DMS53 (cell line): Measurements from ENCODE around the gene ZNF423.

Experiments used
- DNase-seq: peaks from one replicate; lab custom pipeline; 2025; lab: John Stamatoyannopoulos, UW

The ZNF423 gene

DNA sequence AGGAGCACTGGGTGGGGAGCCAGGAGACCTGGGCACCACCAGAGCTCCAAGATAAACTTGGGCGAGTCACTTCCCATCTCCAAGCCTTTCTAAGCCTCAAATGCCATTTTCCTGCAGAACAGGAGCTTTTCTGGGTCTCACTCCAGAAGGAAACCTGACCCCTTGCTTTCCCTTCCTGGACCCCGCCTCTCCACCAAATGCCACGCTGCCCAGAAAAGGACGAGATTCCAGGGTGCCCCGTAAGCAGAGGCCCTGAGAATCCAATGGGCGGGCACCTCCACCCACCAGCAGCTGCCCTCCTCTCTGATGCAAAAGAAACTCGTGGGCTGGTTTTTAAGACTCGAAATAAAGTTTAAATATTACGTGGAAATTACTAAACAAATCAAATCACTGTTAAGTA is 31.3 kb downstream of the ZNF423 start:
- no peak for DNase-seq

DNA sequence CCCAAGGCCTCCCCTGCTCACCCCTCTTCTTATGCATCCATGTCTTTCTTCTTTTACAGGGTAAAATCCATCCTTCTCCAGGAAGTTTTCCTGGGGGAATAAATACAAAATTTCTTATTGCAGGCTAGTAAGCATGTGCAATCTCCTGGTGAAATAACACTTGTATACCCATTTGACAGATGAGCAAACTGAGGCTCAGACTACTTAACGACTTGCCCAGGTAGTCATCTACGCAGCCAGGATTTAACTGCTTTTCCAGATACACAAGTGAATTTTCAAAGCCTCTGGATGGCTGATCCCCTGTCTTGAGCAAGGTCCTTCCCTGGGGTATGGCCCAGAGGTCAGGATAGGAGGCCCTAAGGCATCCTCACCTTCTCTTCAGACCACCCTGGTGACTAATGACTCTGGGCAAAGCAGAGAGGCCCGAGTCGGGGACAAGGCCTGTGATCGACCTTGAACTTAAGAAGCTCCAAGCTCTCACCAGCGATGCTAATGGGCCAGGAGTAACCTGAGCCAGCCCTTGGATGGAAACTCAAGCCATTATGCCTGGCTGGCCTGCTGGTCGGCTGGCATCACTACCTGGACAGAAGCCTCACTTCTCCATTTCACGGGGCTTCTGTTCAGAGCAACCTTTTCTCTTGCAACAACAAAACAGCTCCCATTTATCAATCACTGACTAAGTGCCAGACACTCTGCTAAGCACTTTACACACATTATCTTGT is 33.1 kb downstream of the ZNF423 start:
- DNase-seq: no peak

DNA sequence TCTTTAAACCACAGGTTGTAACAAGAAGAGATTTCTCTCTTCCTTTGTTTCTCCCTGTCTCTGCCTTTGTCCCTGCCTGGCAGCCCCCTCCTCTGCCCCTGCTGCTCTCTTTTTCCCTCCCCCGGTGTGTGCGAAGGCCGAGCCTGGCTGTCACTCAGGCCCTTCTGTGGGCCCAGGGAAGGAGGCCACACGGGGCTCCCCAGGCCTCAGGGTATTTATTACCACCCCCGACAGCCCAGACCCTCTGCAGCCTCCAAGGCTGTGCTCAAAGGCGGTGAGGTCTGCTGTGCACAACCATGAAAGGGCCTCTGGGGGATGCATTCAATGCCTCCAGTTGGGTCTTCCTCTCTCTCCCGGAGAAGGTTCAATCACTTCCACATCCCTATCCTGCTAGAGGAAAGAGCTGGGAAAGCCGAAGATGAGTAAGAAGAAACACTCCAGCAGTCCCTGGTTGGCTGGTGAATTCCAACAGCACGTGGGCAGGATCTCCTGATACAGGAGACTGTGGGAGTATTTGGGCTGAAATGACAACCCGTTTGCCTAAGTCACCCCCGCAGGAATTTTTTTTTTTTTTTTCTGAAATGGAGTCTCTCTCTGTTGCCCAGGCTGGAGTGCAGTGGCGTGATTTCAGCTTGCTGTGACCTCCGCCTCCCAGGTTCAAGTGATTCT is 34.2 kb downstream of the ZNF423 start:
- DNase-seq: no peak

DNA sequence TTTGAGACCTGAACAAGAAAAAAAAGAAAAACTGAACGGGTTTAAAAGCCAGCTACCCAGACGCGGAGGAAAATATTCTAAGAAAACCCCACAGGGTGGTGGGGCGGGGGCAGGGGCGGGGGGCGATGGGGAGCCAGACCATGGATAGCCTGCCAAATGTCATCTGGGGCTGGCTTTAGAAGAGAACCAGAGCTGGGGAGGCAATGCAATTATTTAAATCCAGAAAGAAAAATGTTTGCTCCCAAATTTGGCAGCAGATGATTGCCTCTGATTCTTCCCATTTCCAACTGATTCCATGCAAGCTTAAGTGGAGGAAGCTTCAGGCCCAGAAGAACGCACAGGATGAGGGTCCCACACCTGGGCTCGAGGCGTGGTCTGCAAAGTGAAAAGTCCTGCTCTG is 34.8 kb downstream of the ZNF423 start:
- no peak for DNase-seq

DNA sequence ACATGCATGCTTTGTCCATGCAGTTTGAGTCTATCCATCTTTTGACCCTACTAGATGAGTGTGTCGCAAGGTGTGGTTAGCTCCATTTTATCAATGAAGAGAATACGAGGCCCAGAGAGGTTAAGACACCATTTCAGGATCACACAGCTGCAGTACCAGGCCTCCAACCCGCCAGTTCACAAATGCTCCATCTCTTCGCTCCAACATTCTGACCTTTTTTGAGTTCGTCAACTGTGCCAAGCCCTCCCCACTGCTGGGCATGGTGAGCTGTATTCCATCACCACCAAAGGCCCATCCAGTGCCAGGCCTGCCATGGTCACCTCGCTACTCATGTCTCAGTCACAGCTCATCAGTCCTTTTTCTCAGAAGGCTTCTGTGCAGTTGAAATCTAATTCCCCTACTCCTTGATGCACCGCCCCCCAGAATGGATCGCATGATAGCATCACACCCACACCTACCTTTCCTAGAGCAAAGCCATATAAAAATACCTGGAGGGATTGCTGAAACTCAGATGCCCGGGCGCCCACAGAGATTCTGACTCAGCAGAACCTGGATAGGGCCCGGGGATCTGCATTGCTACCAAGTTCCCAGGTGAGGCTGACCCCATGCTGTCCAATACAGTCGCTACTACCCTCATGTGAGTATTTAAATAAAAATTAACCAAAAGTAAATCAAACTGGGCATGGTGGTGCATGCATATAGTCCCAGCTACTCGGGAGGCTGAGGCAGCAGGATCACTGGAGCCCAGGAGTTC is 38.0 kb downstream of the ZNF423 start:
- no peak for DNase-seq

DNA sequence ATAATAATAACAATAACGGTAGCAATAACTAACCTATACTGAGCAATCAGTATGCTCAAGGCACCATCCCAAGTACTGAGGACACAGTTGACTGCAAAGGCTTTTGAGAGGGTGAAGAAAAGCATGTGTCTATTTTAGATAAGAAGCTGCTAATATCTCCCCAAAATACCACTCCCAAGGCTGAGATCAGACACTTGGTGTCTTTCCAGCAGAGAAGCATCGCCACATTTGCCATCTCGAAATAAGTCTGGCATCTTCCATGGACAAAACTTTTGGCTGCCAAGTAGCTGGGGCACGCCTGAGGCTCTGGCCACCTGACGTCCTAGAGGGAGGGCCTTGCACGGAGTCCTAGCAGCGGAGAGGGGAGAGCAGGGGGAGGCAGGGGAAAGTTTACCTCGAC is 39.0 kb downstream of the ZNF423 start:
- DNase-seq: no peak

DNA sequence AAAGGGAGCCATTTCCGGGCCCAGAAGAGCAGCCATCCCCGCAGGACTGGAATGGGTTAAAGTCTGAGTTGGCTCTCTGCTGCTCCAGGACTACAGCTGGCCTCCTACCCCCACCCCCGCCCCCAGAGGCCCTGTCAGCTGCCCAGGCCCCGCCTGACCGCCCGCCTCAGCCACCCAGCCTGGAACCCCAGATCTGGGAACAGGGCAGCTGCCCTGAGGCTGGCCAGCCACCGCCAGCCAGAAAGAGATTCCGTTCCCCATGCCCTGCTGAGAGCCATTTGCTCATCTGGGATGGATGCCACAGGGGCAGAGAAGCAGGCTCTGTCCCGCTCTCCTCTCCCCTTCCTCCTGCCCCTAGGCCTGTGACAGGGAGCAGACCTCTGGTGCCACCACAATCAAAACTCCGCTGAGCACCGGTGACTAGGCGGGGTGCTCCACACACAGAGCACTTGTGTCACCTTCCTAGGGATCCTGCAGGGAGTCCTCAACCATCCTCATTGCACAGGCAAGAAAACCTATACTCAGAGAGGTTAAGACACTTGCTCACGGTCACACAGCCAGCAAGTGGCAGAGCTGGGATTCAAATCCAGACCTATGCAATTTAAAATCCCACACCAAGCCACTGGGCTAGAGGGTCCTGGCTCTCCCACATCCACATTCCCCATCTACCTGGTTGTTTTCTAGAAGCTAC is 44.1 kb downstream of the ZNF423 start:
- DNase-seq: no peak

DNA sequence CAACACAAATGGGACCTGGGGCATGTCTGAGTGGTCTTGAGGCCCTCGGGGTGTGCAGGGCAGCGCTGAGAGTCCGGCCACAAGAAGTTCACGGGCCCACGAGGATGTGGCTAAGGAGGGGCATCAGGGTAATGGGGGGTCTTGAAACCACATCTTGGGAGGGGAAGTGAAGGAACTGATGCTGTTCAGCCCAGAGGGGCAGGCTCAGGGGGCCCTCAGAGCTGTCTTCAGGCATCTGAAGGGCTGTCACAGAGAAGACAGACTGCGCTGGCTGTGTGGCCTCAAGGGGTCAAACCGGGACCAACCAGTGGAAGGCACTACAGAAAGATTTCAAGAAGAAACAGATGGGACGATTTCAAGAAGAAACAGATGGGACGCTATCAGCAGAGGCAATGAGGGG is 45.1 kb downstream of the ZNF423 start:
- DNase-seq: no peak

DNA sequence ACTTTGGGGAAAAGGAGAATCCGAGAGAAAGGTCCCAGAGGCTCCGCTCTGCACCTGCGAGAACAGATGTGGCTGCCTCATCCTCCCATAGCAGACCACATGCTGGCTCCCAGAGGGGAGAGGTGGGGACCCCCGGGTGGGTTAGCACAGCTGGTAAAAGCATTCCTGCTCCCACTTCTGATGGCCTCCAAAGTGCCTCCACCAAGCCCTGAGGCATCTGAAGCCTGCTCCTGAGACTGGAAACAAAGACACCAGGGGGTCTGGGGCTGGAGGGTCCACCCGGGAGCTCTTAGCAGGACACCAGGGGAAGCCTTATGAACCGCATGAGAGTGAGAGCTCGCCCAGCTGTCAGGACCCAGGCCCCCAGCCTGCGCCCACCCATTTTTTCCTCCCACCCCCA is 46.4 kb downstream of the ZNF423 start:
- no peak for DNase-seq

DNA sequence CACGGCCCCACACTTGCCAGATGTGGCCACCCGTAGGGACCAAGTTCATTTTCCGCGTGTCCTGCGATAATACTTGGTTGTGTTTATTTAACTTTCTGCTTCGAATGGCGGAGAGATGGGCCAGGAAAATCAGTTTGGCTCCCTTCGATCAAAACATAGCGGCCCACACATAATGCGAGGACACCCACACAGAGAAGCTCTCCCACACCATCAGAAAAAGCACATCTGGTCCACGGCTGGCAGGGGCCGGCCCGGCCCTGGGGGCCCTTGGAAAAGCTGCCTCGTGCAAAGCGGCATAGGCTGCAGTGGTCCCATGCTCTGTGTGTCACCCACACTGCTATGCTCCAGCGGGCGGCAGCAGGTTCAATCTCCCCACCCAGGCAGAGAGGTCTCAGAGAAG is 46.9 kb downstream of the ZNF423 start:
- DNase-seq: no peak

DNA sequence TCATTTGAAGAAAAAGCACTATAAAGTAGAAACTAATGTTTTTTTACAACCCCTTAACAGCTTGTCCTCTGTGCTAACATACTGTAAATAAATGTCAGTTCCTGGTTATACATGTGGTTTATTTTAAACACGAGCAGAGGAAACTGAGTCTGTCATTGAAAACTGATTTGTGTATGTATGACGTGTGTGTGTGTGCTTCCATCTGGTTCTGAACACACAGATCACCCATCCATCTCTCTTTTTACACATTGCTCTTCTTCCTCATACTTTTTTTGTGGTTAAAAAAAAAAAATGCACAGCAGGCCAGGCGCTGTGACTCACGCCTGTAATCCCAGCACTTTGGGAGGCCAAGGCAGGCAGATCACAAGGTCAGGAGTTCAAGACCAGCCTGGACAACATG is 49.5 kb downstream of the ZNF423 start:
- no peak for DNase-seq

DNA sequence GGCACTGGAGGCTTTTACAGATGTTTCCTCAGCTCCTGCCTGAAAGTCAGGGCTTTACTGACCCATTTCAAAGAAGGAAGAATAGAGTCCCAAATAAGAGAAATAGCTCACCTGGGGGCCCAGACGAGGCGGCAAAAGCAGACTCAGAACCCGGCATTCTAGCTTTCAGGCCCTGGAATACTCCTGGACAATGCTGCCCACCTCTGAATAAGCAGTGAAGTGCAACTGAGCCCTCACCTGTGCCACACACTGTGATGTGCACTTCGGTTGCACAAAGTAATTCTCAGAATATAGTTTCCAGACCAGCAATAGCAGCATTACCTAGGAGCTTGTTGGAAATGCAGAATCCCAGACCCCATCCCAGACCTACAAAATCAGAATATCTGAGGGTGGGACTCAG is 54.6 kb downstream of the ZNF423 start:
- DNase-seq: no peak

DNA sequence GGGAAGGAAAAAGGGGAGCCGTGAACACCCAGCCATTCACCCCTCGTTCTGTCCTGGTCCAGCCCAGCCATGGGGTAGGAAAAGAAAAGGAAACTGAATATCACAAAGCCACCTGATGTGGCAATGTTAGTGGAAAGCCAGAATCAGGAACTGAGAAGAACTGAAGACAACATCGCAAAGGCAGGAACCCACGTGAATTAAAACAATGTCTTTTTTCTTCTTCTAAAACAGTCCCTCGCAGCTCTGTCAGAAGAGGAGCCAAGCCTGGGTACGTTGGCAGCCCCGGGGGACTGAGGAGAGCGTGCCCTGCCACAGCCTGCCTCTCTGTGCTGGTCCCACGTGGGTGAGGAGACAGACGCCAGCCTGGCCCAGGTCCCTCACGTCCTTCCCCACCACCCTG is 55.0 kb downstream of the ZNF423 start:
- no peak for DNase-seq

DNA sequence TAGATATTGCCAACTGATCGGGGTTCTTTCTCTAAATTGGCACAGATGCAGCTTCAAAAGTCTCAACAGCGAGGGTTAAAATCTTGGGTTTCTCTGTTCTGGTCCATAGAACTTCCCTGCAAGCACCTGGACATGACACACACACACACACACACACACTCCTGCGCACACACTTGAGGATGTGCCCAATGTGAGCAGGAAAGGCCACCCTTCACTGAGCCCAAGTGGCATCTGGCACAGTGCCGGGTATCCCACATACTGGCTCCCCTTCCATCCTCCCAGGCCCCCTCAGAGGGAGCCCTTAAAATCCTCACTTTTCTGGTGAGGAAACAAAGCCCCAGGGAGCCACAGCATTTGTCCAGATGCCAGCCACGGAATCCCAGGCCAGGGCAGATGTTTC is 55.5 kb downstream of the ZNF423 start:
- DNase-seq: no peak

DNA sequence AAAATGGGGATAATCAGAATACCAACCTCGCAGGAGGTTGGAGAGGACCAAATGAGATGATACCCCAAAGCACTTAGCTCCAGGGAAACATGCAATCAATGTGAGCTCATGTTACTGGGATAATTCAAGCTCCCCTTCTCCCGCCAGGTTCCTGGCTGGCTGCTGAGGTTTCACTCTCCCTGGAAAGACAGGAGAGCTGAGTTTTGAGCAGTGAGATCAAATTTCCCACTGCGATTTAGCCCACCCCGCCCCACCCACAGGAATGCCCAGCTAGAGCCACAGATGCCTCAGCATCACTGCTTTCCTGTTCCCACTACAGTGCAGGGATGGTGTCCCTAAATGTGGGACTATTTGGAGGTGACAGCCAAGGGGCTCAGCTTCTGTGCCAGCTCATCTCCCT is 56.7 kb downstream of the ZNF423 start:
- DNase-seq: no peak

DNA sequence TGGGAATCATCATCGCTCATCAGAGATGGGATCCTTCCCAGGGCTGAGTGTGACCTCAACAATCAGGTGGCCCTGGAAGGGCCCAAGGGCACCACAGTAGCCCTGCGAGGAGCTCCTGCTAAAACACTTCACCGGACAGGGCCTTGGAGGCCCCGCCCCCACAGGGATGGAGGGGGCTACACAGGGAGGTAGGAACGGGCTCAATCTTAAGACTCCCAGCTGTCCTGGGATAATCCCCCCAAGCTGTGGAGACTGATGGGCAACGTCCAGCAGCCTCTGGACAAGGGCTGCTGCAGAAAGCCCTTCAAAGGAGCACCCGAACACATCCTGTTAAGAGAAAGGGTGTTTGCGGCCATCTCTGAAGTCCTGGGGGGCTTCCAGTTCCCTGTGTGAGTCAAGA is 60.4 kb downstream of the ZNF423 start:
- no peak for DNase-seq

DNA sequence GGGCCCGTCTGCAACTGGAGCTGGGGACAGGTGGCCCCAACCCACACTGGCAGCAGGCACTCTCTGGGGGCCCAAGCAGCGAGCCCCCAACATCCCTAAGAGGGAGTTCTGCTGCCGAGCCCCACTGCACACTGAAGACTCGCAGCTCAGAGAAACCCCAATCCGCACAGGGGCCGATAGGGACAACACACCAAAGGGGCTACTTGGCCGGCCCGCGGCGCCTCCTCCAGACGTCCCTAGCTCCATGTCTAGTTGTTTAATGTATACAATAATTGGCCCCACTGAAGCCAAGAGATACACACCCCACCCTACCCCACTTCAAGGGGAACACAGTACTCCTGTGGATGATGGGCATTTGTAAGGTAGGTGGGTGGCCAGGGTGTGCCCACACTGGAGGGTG is 62.7 kb downstream of the ZNF423 start:
- DNase-seq: no peak

DNA sequence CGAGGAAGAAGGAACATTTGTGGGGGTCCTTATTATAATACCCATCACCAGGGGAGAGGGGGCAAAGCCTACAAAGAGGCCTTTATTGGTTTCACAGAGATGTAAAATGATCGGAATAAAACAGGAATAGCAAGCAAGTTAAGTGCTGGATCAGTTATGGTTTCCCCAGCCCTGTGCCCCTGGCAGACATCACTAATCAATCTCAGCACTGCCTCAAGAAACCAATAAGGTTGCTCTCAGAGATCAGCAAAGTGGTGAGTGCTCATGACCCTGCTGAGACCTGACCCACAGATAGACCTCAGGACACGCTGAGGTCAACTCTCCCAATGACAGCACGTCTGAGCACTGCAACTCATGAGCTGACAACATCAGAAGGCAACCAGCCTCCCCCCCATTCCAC is 66.3 kb downstream of the ZNF423 start:
- DNase-seq: no peak

DNA sequence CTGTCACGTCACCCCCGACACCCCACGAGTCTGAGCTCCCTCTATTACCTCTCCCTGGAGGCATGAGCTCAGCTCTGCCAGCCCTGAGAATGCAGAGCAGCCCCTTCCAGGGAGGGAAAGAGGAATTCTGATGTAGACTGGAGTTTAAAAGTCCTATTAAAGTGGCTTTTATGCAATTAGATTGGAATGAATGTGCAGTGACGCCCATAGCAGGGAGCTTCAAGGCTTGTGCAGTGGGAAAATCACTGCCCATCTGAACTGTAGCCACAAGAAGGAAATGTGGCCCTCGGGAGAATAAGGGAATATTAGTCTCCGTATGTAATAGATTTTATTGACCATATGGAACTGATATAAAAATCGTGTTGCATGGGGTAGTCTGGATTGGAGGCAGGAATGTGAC is 66.9 kb downstream of the ZNF423 start:
- DNase-seq: no peak

DNA sequence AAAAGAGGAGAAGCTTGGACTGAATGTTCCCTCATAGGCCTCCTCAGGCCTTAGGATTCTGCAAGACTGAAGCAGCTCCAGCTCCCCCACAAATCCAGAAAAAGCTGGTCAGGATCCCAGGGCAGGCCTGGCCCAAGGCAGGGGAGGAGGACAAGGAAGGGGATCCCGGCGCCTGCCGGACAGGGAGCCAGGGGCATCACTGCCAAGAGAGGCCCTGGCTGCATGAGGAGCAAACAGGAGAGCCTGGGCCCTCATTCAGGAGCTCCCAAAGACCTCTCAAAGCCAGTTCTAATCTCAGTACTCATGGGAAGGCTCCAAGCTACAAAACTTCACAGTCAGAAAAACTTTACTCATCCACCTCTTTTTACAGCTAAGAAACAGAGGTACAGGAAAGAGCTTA is 67.3 kb downstream of the ZNF423 start:
- no peak for DNase-seq

DNA sequence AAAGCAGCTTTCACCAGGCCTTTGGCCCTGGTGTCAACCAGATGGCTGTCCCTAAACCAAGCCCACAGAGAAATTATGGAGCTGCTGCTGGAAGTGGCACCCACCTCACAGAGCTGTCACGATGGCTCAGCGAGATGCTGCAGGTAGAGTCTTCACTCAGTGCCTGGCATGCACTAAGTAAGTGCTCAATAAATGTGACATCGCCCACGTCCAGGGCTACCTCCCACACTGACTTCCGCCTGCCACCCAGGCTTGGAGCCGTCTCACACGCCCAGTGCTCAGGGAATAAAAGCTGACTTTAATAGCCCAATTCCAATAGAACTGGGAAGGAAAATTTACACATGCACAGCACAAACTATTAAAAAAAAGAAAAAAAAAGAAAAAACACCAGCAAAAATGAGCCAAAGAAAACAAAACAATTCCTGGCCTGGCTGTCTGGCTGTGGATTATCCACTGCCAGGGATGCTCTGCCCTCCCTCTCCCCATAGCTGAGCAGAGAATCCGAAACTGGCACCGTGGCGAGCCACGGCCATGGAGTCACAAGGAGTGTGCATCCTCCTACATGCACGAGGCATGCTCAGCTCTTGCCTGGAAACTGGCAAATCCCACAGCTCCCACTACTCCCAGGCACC is 68.9 kb downstream of the ZNF423 start:
- DNase-seq: no peak

DNA sequence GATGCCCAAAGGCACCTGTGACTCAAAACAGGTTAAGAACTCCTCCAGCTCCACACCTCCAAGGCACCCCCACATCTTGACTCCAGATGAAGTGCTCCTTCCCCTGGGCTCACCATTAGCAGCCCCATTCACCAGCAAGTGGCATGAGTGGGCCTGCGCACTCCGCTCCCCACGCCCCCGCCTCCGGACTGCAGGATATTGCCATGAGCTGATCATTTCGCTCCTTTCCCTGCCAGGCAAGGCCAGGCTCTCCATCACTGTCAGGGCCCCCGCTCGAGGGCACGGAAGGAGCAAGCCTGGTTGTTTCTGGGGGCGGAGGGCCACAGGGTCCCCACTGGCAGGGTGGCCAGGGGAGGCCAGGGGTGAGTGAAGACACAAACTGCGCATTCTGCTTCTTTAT is 69.9 kb downstream of the ZNF423 start:
- DNase-seq: no peak
